ENCODE measurements around the gene SLC12A4. TPM values are rescaled to one million over a fixed set of nuclear protein-coding genes. Genes with fewer than 3 reads are reported as not detected.
A peak's percentile ranks its signal among the peaks of the same experiment; 100 is the strongest.
"Not testable (repeated sequence)": the region's sequence is repeated elsewhere in the genome, so short reads cannot be mapped to it uniquely, and the experiment has no call there.

The SLC12A4 gene
- total RNA-seq (ENCODE audit: unreplicated experiment) = 44.2 TPM
- long read RNA-seq, full-length matches to known transcripts = 2 of 5 reads
- long read RNA-seq, partial matches to known transcripts = 1 of 5 reads
- long read RNA-seq, other reads (novel, unspliced or antisense) = 2 of 5 reads

GRCh38 chr16:67968400-67969253, at the start of gene SLC12A4:
TSS of gene SLC12A4 (minus strand) at chr16:67968637. CDS start at chr16:67968553, 84 bp downstream.
- Mint-ChIP-seq H3K36me3 (ENCODE audit: low read depth, unreplicated experiment) (peaks cover 11% of the 10 kb centered on the region), H3K4me1 (ENCODE audit: unreplicated experiment) (peaks cover 20% of the 10 kb centered on the region), H3K27ac (ENCODE audit: unreplicated experiment) (peak within 1 kb of the TSS; percentile 78), H3K4me3 (ENCODE audit: unreplicated experiment) (peak within 1 kb of the TSS; percentile 99), H3K27me3 (ENCODE audit: unreplicated experiment) (peaks cover 25% of the 10 kb centered on the region), H3K9me3 (ENCODE audit: unreplicated experiment) (no peaks in the 10 kb centered on the region)
- peak; percentile 83 for DNase-seq (ENCODE audit: low spot score)
- TF ChIP-seq CTCF (IDR thresholded peaks at IDR 0.05; ENCODE audit: unreplicated experiment) = no peak

- no peaks in the 10 kb centered on the region for H3K36me3 Mint-ChIP-seq (ENCODE audit: low read depth, unreplicated experiment)
- peaks cover 7% of the 10 kb centered on the region for H3K4me1 Mint-ChIP-seq (ENCODE audit: unreplicated experiment)
- TF ChIP-seq CTCF (IDR thresholded peaks at IDR 0.05; ENCODE audit: unreplicated experiment) = no peak
- H3K27me3 Mint-ChIP-seq (ENCODE audit: unreplicated experiment) = peaks cover 4% of the 10 kb centered on the region
- H3K27ac Mint-ChIP-seq (ENCODE audit: unreplicated experiment) = peak within 1 kb of the TSS; percentile 42
- no peak for DNase-seq (ENCODE audit: low spot score)
- no peak within 1 kb of the TSS for H3K4me3 Mint-ChIP-seq (ENCODE audit: unreplicated experiment)
- no peaks in the 10 kb centered on the region for H3K9me3 Mint-ChIP-seq (ENCODE audit: unreplicated experiment)
Observed at GRCh38 chr16:68015681-68016080, 47.2 kb upstream of the SLC12A4 start, which contains the start of gene DPEP2NB. TSS of gene DPEP2NB (minus strand) at chr16:68015911. CDS start at chr16:68015770, 141 bp downstream.

- peaks cover 10% of the 10 kb centered on the region for H3K4me1 Mint-ChIP-seq (ENCODE audit: unreplicated experiment)
- no peak for DNase-seq (ENCODE audit: low spot score)
- no peak overlapping the region for H3K4me3 Mint-ChIP-seq (ENCODE audit: unreplicated experiment)
- H3K27me3 Mint-ChIP-seq (ENCODE audit: unreplicated experiment) = peaks cover 4% of the 10 kb centered on the region
- no peak for TF ChIP-seq CTCF (IDR thresholded peaks at IDR 0.05; ENCODE audit: unreplicated experiment)
- H3K9me3 Mint-ChIP-seq (ENCODE audit: unreplicated experiment) = no peaks in the 10 kb centered on the region
- no peaks in the 10 kb centered on the region for H3K36me3 Mint-ChIP-seq (ENCODE audit: low read depth, unreplicated experiment)
- H3K27ac Mint-ChIP-seq (ENCODE audit: unreplicated experiment) = peak overlapping the region; percentile 48
Observed at GRCh38 chr16:68013440-68013839, 45.0 kb upstream of the SLC12A4 start.

GRCh38 chr16:68009872-68010271, 41.4 kb upstream of the SLC12A4 start:
- H3K9me3 Mint-ChIP-seq (ENCODE audit: unreplicated experiment); H3K36me3 Mint-ChIP-seq (ENCODE audit: low read depth, unreplicated experiment); H3K27me3 Mint-ChIP-seq (ENCODE audit: unreplicated experiment); H3K27ac Mint-ChIP-seq (ENCODE audit: unreplicated experiment); DNase-seq (ENCODE audit: low spot score); H3K4me3 Mint-ChIP-seq (ENCODE audit: unreplicated experiment): not testable (repeated sequence)
- H3K4me1 Mint-ChIP-seq (ENCODE audit: unreplicated experiment) = peaks cover 20% of the 10 kb centered on the region

- no peak for TF ChIP-seq CTCF (IDR thresholded peaks at IDR 0.05; ENCODE audit: unreplicated experiment)
- Mint-ChIP-seq H3K9me3 (ENCODE audit: unreplicated experiment) (no peaks in the 10 kb centered on the region), H3K4me3 (ENCODE audit: unreplicated experiment) (no peak overlapping the region), H3K27me3 (ENCODE audit: unreplicated experiment) (peaks cover 2% of the 10 kb centered on the region), H3K36me3 (ENCODE audit: low read depth, unreplicated experiment) (no peaks in the 10 kb centered on the region), H3K4me1 (ENCODE audit: unreplicated experiment) (peaks cover 20% of the 10 kb centered on the region), H3K27ac (ENCODE audit: unreplicated experiment) (no peak overlapping the region)
- DNase-seq (ENCODE audit: low spot score) = no peak
Observed at GRCh38 chr16:68009157-68009735, 40.8 kb upstream of the SLC12A4 start.
